HepG2 (cell line): ENCODE results near the gene NUDCD3. TPM values are rescaled to one million over a fixed set of nuclear protein-coding genes. Genes with fewer than 3 reads are reported as not detected.

Experiments used
- ATAC-seq: fragments of 200-7000 bp; cut with Tn5 transposase; 3 replicates; pipeline ENCODE4 v1.9.1; 2020; ENCODE audit warnings: mild to moderate bottlenecking, moderate library complexity
- BruUV-seq: library from RNA; stranded (reverse); fragments of 400-500 nt; replicated peaks from 2 replicates; lab custom pipeline; 2021; lab: Mats Ljungman, UMichigan
- CTCF ChIA-PET: fragments of 300-600 bp; formaldehyde crosslinking; extraction: SDS; loops from one replicate; lab custom pipeline; 2021; ENCODE audit warnings: low total read pairs, inconsistent platforms, low intra/inter-chr PET ratio; lab: Yijun Ruan, JAX
- POLR2A ChIA-PET: fragments of 350-600 bp; sonication (Branson Sonifier 250); formaldehyde crosslinking; loops from one replicate; lab custom pipeline; 2020; ENCODE audit warnings: antibody characterized with exemption, inconsistent platforms; lab: Yijun Ruan, JAX
- DNase-seq: peaks from one replicate; pipeline ENCODE4 v3.0.0-alpha.2; 2015; ENCODE audit warnings: low spot score
- FAIRE-seq: peaks from 3 replicates; lab custom pipeline; 2011; peaks lifted over from hg19 to GRCh38; lab: Jason Lieb, UNC
- H2AFZ ChIP-seq: one replicate; pipeline ENCODE4 v1.6.1; 2011; ENCODE audit warnings: low read length, inconsistent platforms
- H3K27ac ChIP-seq: fragments of 300-600 bp; 3 replicates; pipeline ENCODE4 v1.8.0; 2011; ENCODE audit warnings: mixed run types, mild to moderate bottlenecking, mixed read lengths, low read length, inconsistent platforms; ENCODE audit not compliant: insufficient read depth; ENCODE audit errors: extremely low read length
- H3K27me3 ChIP-seq, 2 experiments: fragments of 200-600 bp in 1 of 2; 2 replicates in 1 of 2; 3 replicates in 1 of 2; pipeline versions ENCODE4 v1.6.0 to v1.8.0; 2011; ENCODE audit warnings: low read length in 2 of 2, mild to moderate bottlenecking in 2 of 2, moderate library complexity in 2 of 2, inconsistent platforms in 1 of 2; ENCODE audit not compliant: insufficient read depth in 2 of 2, control insufficient read depth in 1 of 2
- H3K36me3 ChIP-seq, 2 experiments: fragments of 200-600 bp in 1 of 2; replicated peaks in 1 of 2; 2 replicates in 1 of 2; 3 replicates in 1 of 2; pipeline versions ENCODE4 v1.5.1 to v1.8.0; 2011; ENCODE audit warnings: low read length in 2 of 2, inconsistent platforms in 1 of 2; ENCODE audit not compliant: insufficient read depth in 2 of 2, control insufficient read depth in 1 of 2
- H3K4me1 ChIP-seq: 2 replicates; pipeline ENCODE4 v1.5.1; 2012; ENCODE audit warnings: low read length, inconsistent platforms; ENCODE audit not compliant: insufficient read depth
- H3K4me2 ChIP-seq: 2 replicates; pipeline ENCODE4 v1.6.0; 2011; ENCODE audit warnings: low read depth, low read length, inconsistent platforms
- H3K4me3 ChIP-seq, 3 experiments: fragments of 200-600 bp in 1 of 3; sonication (generic), shearing (Covaris generic) in 1 of 3; replicated peaks in 1 of 3; 2 replicates each; pipeline ENCODE4 v1.5.1; 2011 to 2016; ENCODE audit warnings: low read length in 3 of 3, inconsistent platforms in 2 of 3, low read depth in 2 of 3, mild to moderate bottlenecking in 2 of 3, control low read depth in 1 of 3, mixed read lengths in 1 of 3; ENCODE audit not compliant: insufficient read depth in 1 of 3
- H3K79me2 ChIP-seq: one replicate; pipeline ENCODE4 v1.6.1; 2011; ENCODE audit warnings: low read length, inconsistent platforms; ENCODE audit not compliant: insufficient read depth
- H3K9ac ChIP-seq: 2 replicates; pipeline ENCODE4 v1.6.0; 2011; ENCODE audit warnings: mild to moderate bottlenecking, low read depth, low read length, inconsistent platforms; ENCODE audit not compliant: insufficient read depth
- H3K9me3 ChIP-seq: 2 replicates; pipeline ENCODE4 v1.5.1; 2012; ENCODE audit warnings: mild to moderate bottlenecking, low read length
- H4K20me1 ChIP-seq: 2 replicates; pipeline ENCODE4 v1.6.0; 2011; ENCODE audit warnings: inconsistent platforms, mild to moderate bottlenecking, low read length, moderate library complexity; ENCODE audit not compliant: insufficient read depth
- ARID2 ChIP-seq: sonication (generic); formaldehyde crosslinking; IDR thresholded peaks from 2 replicates; pipeline ENCODE4 v1.8.1; 2022; ENCODE audit warnings: mild to moderate bottlenecking, missing genetic modification reagents, borderline replicate concordance
- KDM1A ChIP-seq: IDR thresholded peaks from 2 replicates; pipeline ENCODE4 v1.6.1; 2016; ENCODE audit warnings: missing compliant biosample characterization
- NAIF1 ChIP-seq: sonication (generic); formaldehyde crosslinking; IDR thresholded peaks from 2 replicates; pipeline ENCODE4 v1.5.0; 2020; ENCODE audit warnings: mild to moderate bottlenecking, missing genetic modification reagents, borderline replicate concordance
- NR2F1 ChIP-seq, 2 experiments: fragments of 450-650 bp in 1 of 2; formaldehyde crosslinking in 1 of 2; IDR thresholded peaks; 2 replicates each; pipeline versions ENCODE4 v1.5.0 to v1.6.1; 2016 to 2020; ENCODE audit warnings: mild to moderate bottlenecking in 1 of 2, missing compliant biosample characterization in 1 of 2, missing genetic modification reagents in 1 of 2, moderate library complexity in 1 of 2
- PRDM10 ChIP-seq: sonication (generic); formaldehyde crosslinking; IDR thresholded peaks from 2 replicates; pipeline ENCODE4 v1.4.0; 2020; ENCODE audit warnings: low read depth, missing genetic modification reagents
- SATB2 ChIP-seq: sonication (generic); formaldehyde crosslinking; IDR thresholded peaks from 2 replicates; pipeline ENCODE4 v1.5.0; 2020; ENCODE audit warnings: missing genetic modification reagents
- ZNF841 ChIP-seq: sonication (generic); formaldehyde crosslinking; IDR thresholded peaks from 2 replicates; pipeline ENCODE4 v1.8.1; 2023; ENCODE audit warnings: missing genetic modification reagents, borderline replicate concordance
- ZNF883 ChIP-seq: sonication (generic); formaldehyde crosslinking; IDR thresholded peaks from 2 replicates; pipeline ENCODE4 v1.5.1; 2020; ENCODE audit warnings: mild to moderate bottlenecking, missing genetic modification reagents; ENCODE audit errors: not compliant biosample characterization
- WGBS: methylation state at CpG from one replicate; pipeline ENCODE4 v1.1.6; 2017; ENCODE audit warnings: low lambda C conversion rate; 5-methylcytosine and 5-hydroxymethylcytosine counted together
- in situ Hi-C: cut with HindIII; loops from 2 replicates; pipeline ENCODE4 v1.10.0; 2017; ENCODE audit warnings: low pct_unique_long_range_greater_than_20kb; ENCODE audit not compliant: extremely low pct_ligation_motif_present
- intact Hi-C: fragments of 100-400 bp; cut with micrococcal nuclease; formaldehyde crosslinking; loops from one replicate; pipeline ENCODE4 v1.10.0; 2022; ENCODE audit not compliant: unreplicated experiment
- polyA plus RNA-seq, 8 experiments: library from polyadenylated mRNA; depleted of rRNA in 3 of 8; stranded (reverse) in 7 of 8; unstranded in 1 of 8; fragments of >200 nt; fragmentation: Illumina TruSeq in 4 of 8; extraction: Trizol in 4 of 8; gene quantifications; 2 replicates each; pipeline versions ENCODE4 v1.2.1 to v1.2.3, GENCODE V29; 2011 to 2016; ENCODE audit warnings: low read depth in 4 of 8, missing spikeins in 1 of 8, mixed read lengths in 1 of 8; ENCODE audit not compliant: insufficient read depth in 1 of 8
- total RNA-seq, 5 experiments: library from RNA; depleted of rRNA; stranded (reverse); fragments of >200 nt; fragmentation: Illumina TruSeq; extraction: Trizol; gene quantifications; 2 replicates each; pipeline ENCODE4 v1.2.3, GENCODE V29; 2016; ENCODE audit warnings: low read depth in 1 of 5

Gene NUDCD3
- total and polyA plus RNA-seq, 2 of the 13 experiments (the other 11 are each of a cell fraction or from before 2014, with no cell fraction given) = 20.8 to 49.9 TPM

- Histone ChIP-seq H3K9me3 (no peaks in the 10 kb centered on the region), H3K79me2 (no peaks in the 10 kb centered on the region), H3K9ac (no peak overlapping the region), H3K4me3 (no peak overlapping the region), H3K36me3 (peaks cover 20 to 46% of the 10 kb centered on the region in 2 experiments; a peak in 4 of 5 replicates), H3K4me1 (no peaks in the 10 kb centered on the region; the same call in 1 of the 2 replicates), H3K27me3 (no peaks in the 10 kb centered on the region), H3K4me2 (no peak overlapping the region), H3K27ac (no peak overlapping the region), H4K20me1 (no peaks in the 10 kb centered on the region), H2AFZ (no peak overlapping the region)
- in situ Hi-C loops = no loop called here
- CTCF ChIA-PET = no interaction called here
- TF ChIP-seq ZNF841 (CRISPR knock-in tag) (no peak), ARID2 (CRISPR knock-in tag) (no peak)
- POLR2A ChIA-PET = no interaction called here
- intact Hi-C loops = no loop called here
- FAIRE-seq (no peak), ATAC-seq (no peak), DNase-seq (no peak)
- 94% methylated on average over 13 of the region's 13 CpGs for WGBS
- BruUV-seq = no TSS peak
Measured at GRCh38 chr7:44385434-44386138, 104.9 kb downstream of the NUDCD3 start.

- ATAC-seq (no peak), DNase-seq (no peak), FAIRE-seq (no peak)
- Histone ChIP-seq H3K9me3 (no peaks in the 10 kb centered on the region), H3K9ac (no peak overlapping the region), H4K20me1 (no peaks in the 10 kb centered on the region), H3K4me1 (peaks cover 2% of the 10 kb centered on the region), H3K36me3 (peaks cover 17 to 43% of the 10 kb centered on the region in 2 experiments; a peak in 4 of 5 replicates), H3K4me3 (no peak overlapping the region), H3K4me2 (no peak overlapping the region), H2AFZ (no peak overlapping the region), H3K79me2 (no peaks in the 10 kb centered on the region), H3K27ac (no peak overlapping the region), H3K27me3 (no peaks in the 10 kb centered on the region)
- CTCF ChIA-PET = no interaction called here
- WGBS = 97% methylated on average over 5 of the region's 17 CpGs
- BruUV-seq = no TSS peak
- POLR2A ChIA-PET = no interaction called here
- intact Hi-C loops = no loop called here
- in situ Hi-C loops = no loop called here
- TF ChIP-seq PRDM10 (CRISPR knock-in tag) (no peak), KDM1A (CRISPR knock-in tag) (no peak), SATB2 (no peak), NAIF1 (CRISPR knock-in tag) (no peak), NR2F1 (CRISPR knock-in tag; IDR thresholded peaks at IDR 0.05) (no peak), ZNF883 (CRISPR knock-in tag) (no peak)
Measured at GRCh38 chr7:44384586-44385433, 105.6 kb downstream of the NUDCD3 start.
